Measurements from ENCODE around the gene TXNDC12.

DNA sequence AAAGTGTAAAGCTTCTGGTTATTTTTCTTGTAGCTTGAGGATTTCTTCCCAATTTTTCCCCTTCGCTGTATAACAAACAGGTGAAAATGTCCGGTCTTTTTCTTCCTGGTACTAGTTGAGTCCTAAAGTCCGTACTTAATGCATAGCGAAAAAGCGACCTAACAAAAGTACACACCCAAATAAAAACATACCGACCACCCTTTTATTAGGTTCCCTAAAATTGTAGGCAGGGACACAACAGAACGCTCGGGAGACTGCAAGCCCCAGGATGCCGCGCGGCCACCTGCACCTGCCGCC lies 823 bp upstream of the TXNDC12 start:
- no peak for TF ChIP-seq NFYB (CRISPR knock-in tag; conservative IDR thresholded peaks at IDR 0.05; ENCODE audit: low read depth)
- TF ChIP-seq, protein P1, sequence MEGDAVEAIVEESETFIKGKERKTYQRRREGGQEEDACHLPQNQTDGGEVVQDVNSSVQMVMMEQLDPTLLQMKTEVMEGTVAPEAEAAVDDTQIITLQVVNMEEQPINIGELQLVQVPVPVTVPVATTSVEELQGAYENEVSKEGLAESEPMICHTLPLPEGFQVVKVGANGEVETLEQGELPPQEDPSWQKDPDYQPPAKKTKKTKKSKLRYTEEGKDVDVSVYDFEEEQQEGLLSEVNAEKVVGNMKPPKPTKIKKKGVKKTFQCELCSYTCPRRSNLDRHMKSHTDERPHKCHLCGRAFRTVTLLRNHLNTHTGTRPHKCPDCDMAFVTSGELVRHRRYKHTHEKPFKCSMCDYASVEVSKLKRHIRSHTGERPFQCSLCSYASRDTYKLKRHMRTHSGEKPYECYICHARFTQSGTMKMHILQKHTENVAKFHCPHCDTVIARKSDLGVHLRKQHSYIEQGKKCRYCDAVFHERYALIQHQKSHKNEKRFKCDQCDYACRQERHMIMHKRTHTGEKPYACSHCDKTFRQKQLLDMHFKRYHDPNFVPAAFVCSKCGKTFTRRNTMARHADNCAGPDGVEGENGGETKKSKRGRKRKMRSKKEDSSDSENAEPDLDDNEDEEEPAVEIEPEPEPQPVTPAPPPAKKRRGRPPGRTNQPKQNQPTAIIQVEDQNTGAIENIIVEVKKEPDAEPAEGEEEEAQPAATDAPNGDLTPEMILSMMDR (IDR thresholded peaks at IDR 0.05), result no peak
- no peak for TF ChIP-seq CBFB (CRISPR knock-in tag; IDR thresholded peaks at IDR 0.05; ENCODE audit: low read depth)
- TF ChIP-seq, protein P2, sequence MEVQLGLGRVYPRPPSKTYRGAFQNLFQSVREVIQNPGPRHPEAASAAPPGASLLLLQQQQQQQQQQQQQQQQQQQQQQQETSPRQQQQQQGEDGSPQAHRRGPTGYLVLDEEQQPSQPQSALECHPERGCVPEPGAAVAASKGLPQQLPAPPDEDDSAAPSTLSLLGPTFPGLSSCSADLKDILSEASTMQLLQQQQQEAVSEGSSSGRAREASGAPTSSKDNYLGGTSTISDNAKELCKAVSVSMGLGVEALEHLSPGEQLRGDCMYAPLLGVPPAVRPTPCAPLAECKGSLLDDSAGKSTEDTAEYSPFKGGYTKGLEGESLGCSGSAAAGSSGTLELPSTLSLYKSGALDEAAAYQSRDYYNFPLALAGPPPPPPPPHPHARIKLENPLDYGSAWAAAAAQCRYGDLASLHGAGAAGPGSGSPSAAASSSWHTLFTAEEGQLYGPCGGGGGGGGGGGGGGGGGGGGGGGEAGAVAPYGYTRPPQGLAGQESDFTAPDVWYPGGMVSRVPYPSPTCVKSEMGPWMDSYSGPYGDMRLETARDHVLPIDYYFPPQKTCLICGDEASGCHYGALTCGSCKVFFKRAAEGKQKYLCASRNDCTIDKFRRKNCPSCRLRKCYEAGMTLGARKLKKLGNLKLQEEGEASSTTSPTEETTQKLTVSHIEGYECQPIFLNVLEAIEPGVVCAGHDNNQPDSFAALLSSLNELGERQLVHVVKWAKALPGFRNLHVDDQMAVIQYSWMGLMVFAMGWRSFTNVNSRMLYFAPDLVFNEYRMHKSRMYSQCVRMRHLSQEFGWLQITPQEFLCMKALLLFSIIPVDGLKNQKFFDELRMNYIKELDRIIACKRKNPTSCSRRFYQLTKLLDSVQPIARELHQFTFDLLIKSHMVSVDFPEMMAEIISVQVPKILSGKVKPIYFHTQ (CRISPR knock-in tag; IDR thresholded peaks at IDR 0.05), result no peak

All from WTC11 (cell line).